Stimulated activated CD8-positive, alpha-beta memory T cell treated with anti-CD3 and anti-CD28 coated beads, Interleukin-4, amount 100 ng/mL, for 4 hours (primary cell): Measurements from ENCODE around the gene MRPL43.

Experiments used
- DNase-seq, 2 donors: peaks; one replicate each; pipeline ENCODE4 v3.0.0-alpha.2; 2020; ENCODE audit warnings: low read depth in 2 of 2, low spot score in 1 of 2

Gene MRPL43

DNA sequence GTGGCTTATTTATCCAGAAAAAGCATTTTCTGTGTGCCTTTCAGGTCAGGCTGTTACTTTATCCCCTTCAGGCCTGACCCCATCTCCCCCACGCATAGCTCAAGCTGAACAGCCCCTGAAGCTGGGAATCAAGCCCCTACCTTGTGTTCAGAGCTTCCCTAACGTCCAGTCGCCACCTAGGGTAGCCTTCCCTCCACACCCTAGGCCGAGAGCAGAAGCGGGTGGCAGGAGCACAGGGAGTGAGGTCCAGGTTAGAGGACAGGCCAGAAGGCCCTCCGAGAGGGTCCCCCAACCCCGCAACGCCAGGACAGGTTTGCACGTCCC lies 18.5 kb downstream of the MRPL43 start:
- no peak for DNase-seq

DNA sequence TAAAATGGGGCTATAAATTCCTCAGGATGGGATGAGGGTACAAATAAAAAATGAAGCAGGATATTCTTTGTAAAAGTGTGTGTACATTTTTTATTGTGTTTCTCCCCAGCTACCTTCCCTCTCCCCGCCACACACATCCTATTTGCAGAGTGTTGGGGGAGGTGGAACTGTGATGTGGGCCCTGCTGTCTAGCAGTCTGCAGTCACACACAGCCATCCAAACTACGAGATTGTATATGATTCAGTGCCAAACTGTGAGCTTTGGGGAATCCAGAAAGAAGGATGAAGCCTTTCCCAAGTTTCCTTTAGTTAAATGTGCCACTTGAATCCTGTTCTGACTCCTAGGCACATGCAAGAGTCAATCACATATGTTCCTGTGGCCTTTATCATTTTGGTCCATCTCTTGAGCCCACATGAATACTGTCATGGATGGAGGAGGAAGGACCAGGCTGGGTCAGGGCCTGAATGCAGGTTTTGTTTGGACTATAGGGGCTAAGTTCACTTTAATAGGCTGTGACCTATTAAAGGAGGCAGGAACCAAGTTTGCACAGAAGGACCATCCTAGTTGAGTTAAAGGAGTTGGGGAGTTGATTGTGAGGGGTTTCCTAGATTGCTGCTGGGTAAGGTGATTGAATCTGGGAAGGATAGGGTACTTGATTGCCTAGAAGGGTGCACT lies 19.1 kb downstream of the MRPL43 start:
- DNase-seq: no peak

DNA sequence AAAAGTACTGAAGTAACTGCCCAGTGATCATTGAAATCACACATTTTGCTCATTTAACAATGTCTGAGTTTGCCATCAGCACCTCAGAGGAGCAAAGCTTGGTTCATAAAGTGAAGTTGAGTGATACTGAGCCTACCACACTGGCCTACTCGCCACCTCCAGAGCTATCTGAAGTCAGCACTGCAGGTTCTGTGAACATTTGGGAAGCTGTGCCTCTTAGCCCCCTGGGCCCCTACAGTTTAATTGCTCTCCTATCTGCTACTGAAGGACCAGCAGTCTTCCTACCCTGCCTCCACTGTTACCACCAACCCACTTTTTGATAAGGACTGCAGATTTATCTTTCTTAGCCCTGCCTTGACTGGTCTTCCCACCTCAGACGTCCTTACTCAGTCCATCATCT lies 20.0 kb downstream of the MRPL43 start:
- DNase-seq: no peak

DNA sequence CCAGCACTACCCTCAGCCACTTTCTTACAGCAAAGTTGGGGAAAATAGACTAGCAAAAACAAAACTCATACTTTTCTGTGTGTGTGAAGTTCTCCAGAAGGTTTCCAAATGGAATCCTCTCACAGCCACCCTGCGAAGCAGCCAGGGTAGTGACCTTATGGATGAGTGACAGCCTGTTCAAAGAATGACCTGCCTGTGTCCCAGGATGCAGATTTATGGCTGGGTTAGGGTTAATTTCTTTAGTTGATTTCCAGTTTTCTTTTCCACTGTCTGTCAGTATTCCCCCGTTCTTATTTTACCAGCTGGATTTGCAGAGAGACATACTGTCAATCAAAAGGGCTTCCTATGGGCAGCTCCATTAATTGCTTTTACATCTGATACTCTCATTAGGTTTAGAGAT lies 20.4 kb downstream of the MRPL43 start:
- no peak for DNase-seq

DNA sequence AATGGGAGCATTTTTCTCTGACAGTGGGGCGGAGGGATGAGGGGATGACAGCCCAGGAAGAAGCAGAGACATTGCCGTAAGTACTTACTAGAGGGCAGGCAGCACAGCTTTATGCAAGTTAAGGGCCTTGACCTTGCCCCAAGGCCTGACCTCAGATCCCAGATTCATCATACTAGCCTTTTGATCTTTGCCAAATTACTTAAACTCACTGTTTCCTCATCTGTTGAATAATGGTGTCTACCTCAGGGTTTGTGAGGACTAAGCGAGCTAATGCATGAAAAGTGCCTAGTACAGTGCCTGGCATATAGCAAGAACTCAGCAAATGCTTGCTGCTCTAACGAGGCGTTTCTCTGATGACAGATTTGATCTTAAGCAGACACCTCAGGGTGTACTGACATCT lies 21.5 kb downstream of the MRPL43 start:
- no peak for DNase-seq

GRCh38 chr10:100963826-100964225 lies 23.5 kb downstream of the MRPL43 start:
- no peak for DNase-seq

DNA sequence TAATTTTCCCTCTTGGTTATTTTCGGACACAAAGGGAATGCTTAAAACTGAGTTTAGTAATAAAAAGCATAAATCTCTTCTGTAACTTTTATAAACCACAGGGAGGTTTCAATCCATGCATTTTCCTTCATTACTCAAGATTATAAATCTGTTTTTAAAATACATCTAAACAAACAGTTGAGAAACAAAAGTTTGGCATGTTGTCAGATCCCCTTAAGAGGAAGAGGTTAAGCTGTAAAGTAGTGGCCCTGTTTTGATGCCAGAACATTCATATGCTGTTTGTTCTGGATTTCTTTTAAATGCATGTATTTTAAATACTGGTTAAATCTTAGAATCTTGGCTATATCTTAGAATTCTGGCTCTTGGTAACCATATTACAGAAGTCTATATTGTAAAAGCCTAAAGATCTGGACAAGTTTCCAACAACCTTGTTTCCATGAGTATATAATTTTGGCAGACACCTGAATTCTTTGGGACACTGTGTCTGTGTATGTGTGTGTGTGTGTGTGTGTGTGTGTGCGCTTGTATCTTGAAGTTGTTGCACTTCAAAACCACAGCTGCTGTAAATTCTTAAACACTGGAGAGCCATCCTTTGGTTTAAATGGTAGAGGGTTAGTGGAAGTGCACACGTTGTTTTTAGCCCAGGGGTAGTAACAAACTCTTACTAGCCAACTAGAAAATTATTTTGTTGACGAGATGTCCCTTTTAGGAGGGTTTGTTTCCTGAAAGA lies 24.8 kb downstream of the MRPL43 start:
- no peak for DNase-seq

GRCh38 chr10:100960251-100960650 lies 27.0 kb downstream of the MRPL43 start:
- DNase-seq: no peak

DNA sequence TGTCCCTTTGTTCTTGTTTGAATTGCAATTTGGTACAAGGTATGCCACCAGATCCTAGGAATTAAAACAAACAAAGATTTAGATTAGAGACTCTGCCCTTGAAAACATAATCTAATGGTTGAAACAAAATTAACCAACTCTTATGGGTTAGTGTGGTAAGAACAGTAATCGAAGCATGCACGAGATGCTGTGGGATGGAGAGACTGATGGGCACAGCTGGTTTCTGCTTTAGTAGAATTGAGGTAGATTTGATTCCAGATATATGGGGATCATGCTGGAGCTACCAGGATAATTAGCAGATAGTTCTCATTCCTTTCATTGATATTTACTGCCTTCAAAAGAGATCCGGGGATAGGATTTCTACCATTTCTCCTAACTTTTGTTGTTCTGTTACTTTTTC lies 38.4 kb downstream of the MRPL43 start:
- no peak for DNase-seq

DNA sequence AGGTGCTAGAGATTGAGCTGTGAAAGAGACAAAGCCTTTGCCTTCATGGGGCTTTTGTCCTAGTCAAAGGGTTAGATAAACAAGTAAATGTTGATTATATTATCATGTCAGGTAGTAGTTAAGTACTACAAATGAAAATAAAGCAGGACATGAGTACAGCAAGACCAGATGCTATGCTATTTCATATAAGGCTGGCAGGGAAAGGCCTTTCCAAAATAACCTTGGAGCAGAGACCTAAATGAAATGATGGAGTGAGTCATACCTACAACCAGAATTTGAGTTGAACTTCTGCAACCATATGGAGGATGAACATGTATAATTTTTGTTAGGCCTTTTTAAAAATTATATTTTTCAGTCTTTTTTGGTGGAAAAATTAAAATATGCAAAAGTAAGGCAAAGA lies 41.5 kb downstream of the MRPL43 start:
- no peak for DNase-seq

DNA sequence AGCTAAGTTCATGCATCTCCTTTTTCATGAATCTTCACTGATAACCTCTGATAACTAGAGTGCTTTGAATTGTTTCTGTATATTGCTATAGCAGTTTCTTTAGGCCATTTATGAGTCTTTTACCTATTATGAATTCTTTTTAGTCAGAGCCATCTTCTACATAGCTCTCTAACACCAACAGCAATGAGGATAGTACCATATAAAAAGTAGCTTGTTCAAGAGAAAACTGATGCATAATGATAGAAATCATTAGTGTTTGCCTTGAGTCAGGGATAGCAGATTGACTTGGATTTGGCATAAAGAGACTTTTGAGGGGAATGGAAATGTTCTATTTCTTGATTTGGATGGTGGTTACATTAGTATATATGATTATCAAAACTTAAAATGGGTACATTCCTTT lies 43.8 kb downstream of the MRPL43 start:
- no peak for DNase-seq

GRCh38 chr10:100942229-100942628 lies 45.1 kb downstream of the MRPL43 start:
- no peak for DNase-seq

DNA sequence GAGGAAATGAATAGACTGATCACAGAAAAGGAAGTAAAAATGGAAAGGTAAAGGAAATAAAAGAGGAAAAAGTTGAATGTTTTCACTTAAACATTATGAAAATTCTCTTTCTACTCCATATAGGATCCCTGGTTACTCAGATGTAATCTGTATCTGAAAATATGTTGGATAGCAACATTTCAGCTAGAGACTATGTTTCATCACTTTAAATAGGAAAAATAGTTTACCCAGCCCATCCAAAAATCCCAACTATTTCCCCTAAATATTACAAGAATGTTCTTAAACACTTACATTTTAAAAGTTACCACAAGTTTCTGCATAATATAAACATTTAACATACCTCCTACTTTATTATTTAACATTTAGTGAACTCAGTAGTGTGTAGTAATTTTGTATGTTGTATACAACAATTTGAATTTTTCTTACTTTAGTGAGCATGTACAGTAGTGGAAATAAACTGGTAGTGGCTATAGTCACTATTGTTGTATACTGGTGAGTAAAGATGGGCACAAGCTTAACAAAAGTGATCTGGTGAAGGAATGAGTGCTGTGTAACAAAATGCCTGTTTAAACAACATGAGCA lies 47.4 kb downstream of the MRPL43 start:
- DNase-seq: no peak
